CD4-positive, alpha-beta T cell (primary cell): ENCODE results near the gene CNTROB. TPM values are rescaled to one million over a fixed set of nuclear protein-coding genes. Genes with fewer than 3 reads are reported as not detected.

Experiments
- ATAC-seq: fragments of 200-7000 bp; cut with Tn5 transposase; one replicate; pipeline ENCODE4 v1.10.0; 2022; ENCODE audit warnings: mild to moderate bottlenecking; ENCODE audit not compliant: poor library complexity
- CTCF ChIA-PET: fragments of 350-600 bp; sonication (Branson Sonifier 250); formaldehyde crosslinking; loops from one replicate; lab custom pipeline; 2021; ENCODE audit warnings: antibody characterized with exemption, inconsistent platforms; lab: Charles Lee
- POLR2A ChIA-PET: fragments of 350-600 bp; sonication (Branson Sonifier 250); formaldehyde crosslinking; loops from one replicate; lab custom pipeline; 2021; ENCODE audit warnings: antibody characterized with exemption, inconsistent platforms; lab: Charles Lee
- DNase-seq, 14 experiments: peaks; one replicate each; pipeline ENCODE4 v3.0.0-alpha.2; 2013 to 2020; ENCODE audit warnings: mixed read lengths in 2 of 14
- H3K27ac ChIP-seq, 2 donors: one replicate each; pipeline versions ENCODE4 v1.5.1 to v1.7.0; 2013; ENCODE audit warnings: low read length in 2 of 2, low read depth in 1 of 2, mild to moderate bottlenecking in 1 of 2
- H3K27me3 ChIP-seq, 2 experiments: 1 replicate in 1 of 2; 2 replicates in 1 of 2; pipeline versions ENCODE4 v1.6.1 to v1.7.0; 2013; ENCODE audit warnings: low read length in 2 of 2, control low read depth in 1 of 2, mild to moderate bottlenecking in 1 of 2, moderate library complexity in 1 of 2; ENCODE audit not compliant: insufficient read depth in 2 of 2, control insufficient read depth in 1 of 2
- H3K36me3 ChIP-seq: one replicate; pipeline ENCODE4 v1.6.1; 2013; ENCODE audit warnings: low read length, control low read depth; ENCODE audit not compliant: insufficient read depth
- H3K4me1 ChIP-seq: one replicate; pipeline ENCODE4 v1.6.1; 2013; ENCODE audit warnings: low read length, control low read depth; ENCODE audit not compliant: insufficient read depth
- H3K4me3 ChIP-seq: one replicate; pipeline ENCODE4 v1.5.1; 2013; ENCODE audit warnings: mild to moderate bottlenecking, low read length, moderate library complexity
- H3K9me3 ChIP-seq, 2 experiments: 1 replicate in 1 of 2; 2 replicates in 1 of 2; pipeline versions ENCODE4 v1.6.1 to v1.7.0; 2013; ENCODE audit warnings: low read length in 2 of 2, mild to moderate bottlenecking in 2 of 2, control low read depth in 1 of 2, moderate library complexity in 1 of 2; ENCODE audit not compliant: control insufficient read depth in 1 of 2, insufficient read depth in 1 of 2
- H3K27ac Mint-ChIP-seq: one replicate; pipeline ENCODE4 v1.8.0; 2020; ENCODE audit warnings: mixed read lengths
- H3K27me3 Mint-ChIP-seq: one replicate; pipeline ENCODE4 v1.8.0; 2021; ENCODE audit warnings: mixed read lengths
- H3K36me3 Mint-ChIP-seq: one replicate; pipeline ENCODE4 v1.8.0; 2021; ENCODE audit warnings: low read depth, mixed read lengths
- H3K4me1 Mint-ChIP-seq: one replicate; pipeline ENCODE4 v1.8.0; 2021; ENCODE audit warnings: low read depth, mixed read lengths
- H3K4me3 Mint-ChIP-seq: one replicate; pipeline ENCODE4 v1.8.0; 2020; ENCODE audit warnings: mild to moderate bottlenecking, mixed read lengths
- H3K9me3 Mint-ChIP-seq: one replicate; pipeline ENCODE4 v1.8.0; 2020; ENCODE audit warnings: mixed read lengths
- intact Hi-C, 2 experiments: fragments of 100-400 bp; cut with DNase I in 1 of 2; cut with micrococcal nuclease in 1 of 2; formaldehyde crosslinking; loops; one replicate each; pipeline versions ENCODE4 v1.15.1 to v1.9.0; 2023 to 2025; cut with DNase I, micrococcal nuclease
- total RNA-seq, 174 experiments: library from RNA in 2 of 174; stranded (reverse) in 2 of 174; gene quantifications; one replicate each; pipeline ENCODE4 v1.2.3 and lab custom pipeline; 2021 to 2026
- TF ChIP-seq, protein P1 (sequence below): fragments of 200-600 bp; IDR thresholded peaks from one replicate; pipeline ENCODE4 v1.8.0; 2022; ENCODE audit warnings: antibody characterized with exemption, mild to moderate bottlenecking

The CNTROB gene
- total RNA-seq, 2 experiments from 2014 or later, result 20.6 to 21.9 TPM

- H3K27ac Mint-ChIP-seq, result no peak overlapping the region
- peaks cover 3% of the 10 kb centered on the region for H3K4me1 Mint-ChIP-seq
- no peak overlapping the region for H3K4me3 Mint-ChIP-seq
- CTCF ChIA-PET, result no interaction called here
- TF ChIP-seq, protein P1, sequence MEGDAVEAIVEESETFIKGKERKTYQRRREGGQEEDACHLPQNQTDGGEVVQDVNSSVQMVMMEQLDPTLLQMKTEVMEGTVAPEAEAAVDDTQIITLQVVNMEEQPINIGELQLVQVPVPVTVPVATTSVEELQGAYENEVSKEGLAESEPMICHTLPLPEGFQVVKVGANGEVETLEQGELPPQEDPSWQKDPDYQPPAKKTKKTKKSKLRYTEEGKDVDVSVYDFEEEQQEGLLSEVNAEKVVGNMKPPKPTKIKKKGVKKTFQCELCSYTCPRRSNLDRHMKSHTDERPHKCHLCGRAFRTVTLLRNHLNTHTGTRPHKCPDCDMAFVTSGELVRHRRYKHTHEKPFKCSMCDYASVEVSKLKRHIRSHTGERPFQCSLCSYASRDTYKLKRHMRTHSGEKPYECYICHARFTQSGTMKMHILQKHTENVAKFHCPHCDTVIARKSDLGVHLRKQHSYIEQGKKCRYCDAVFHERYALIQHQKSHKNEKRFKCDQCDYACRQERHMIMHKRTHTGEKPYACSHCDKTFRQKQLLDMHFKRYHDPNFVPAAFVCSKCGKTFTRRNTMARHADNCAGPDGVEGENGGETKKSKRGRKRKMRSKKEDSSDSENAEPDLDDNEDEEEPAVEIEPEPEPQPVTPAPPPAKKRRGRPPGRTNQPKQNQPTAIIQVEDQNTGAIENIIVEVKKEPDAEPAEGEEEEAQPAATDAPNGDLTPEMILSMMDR, result no peak
- H3K4me3 ChIP-seq, result no peak overlapping the region
- no peaks in the 10 kb centered on the region for H3K36me3 ChIP-seq
- no peak overlapping the region for H3K27ac ChIP-seq
- peaks cover 6% of the 10 kb centered on the region for H3K27me3 Mint-ChIP-seq
- ATAC-seq (no peak), DNase-seq (no peak)
- H3K9me3 Mint-ChIP-seq, result no peaks in the 10 kb centered on the region
- intact Hi-C loops, result no loop called here
- no peaks in the 10 kb centered on the region for H3K4me1 ChIP-seq
- no peaks in the 10 kb centered on the region for H3K36me3 Mint-ChIP-seq
- no peaks in the 10 kb centered on the region for H3K9me3 ChIP-seq
- POLR2A ChIA-PET, result no interaction called here
- H3K27me3 ChIP-seq, result no peaks in the 10 kb centered on the region
Observed at GRCh38 chr17:7956228-7956965, 24.4 kb downstream of the CNTROB start.

DNA sequence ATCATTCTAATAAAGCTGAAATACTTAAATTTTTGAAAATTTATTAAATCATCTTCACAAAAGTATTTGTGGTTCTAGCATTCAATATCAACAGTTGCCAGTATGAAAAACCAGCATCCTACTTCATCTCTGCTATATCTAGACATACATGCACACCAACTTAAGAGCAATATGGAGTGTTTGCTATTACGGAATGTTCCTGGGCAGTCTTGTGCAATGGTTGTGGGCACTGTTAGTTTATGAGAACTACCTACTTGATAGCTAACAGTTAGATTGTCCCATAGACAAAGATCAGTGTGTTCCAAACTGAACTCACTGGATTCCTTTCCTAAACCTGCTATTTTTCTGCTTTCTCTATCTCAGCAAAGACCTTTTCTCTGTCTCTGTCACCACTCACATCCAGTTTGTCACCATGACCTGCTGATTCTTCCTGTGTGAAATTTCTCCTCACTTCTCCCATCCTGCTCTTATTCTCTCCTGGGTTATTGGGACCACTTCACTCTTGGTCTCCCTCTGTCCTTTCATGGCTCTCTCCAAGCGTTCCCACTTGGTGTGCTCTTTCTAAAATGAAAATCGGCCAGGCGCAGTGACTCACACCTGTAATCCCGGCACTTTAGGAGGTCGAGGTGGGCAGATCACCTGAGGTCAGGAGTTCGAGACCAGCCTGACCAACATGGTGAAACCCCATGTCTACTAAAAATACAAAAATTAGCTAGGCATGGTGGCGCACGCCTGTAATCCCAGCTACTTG lies 27.7 kb downstream of the CNTROB start:
- Mint-ChIP-seq H3K36me3 (no peaks in the 10 kb centered on the region), H3K9me3 (no peaks in the 10 kb centered on the region), H3K27me3 (peaks cover 13% of the 10 kb centered on the region), H3K4me1 (no peaks in the 10 kb centered on the region), H3K27ac (no peak overlapping the region), H3K4me3 (no peak overlapping the region)
- intact Hi-C loops, result no loop called here
- H3K9me3 ChIP-seq, result no peaks in the 10 kb centered on the region
- CTCF ChIA-PET, result no interaction called here
- POLR2A ChIA-PET, result no interaction called here
- no peak for ATAC-seq
- no peak overlapping the region for H3K4me3 ChIP-seq
- H3K27ac ChIP-seq, result no peak overlapping the region
- H3K27me3 ChIP-seq, result no peaks in the 10 kb centered on the region
- DNase-seq, result no peak
- TF ChIP-seq, protein P1, result no peak
- no peaks in the 10 kb centered on the region for H3K36me3 ChIP-seq
- no peaks in the 10 kb centered on the region for H3K4me1 ChIP-seq

- ATAC-seq, result no peak
- Mint-ChIP-seq H3K4me1 (no peaks in the 10 kb centered on the region), H3K27me3 (peaks cover 13% of the 10 kb centered on the region), H3K4me3 (no peak overlapping the region), H3K9me3 (no peaks in the 10 kb centered on the region), H3K27ac (no peak overlapping the region), H3K36me3 (no peaks in the 10 kb centered on the region)
- intact Hi-C loops, result no loop called here
- no peak overlapping the region for H3K4me3 ChIP-seq
- TF ChIP-seq, protein P1, result no peak
- no peak overlapping the region for H3K27ac ChIP-seq
- POLR2A ChIA-PET, result no interaction called here
- H3K36me3 ChIP-seq, result no peaks in the 10 kb centered on the region
- CTCF ChIA-PET, result no interaction called here
- H3K4me1 ChIP-seq, result no peaks in the 10 kb centered on the region
- H3K9me3 ChIP-seq, result no peaks in the 10 kb centered on the region
- DNase-seq, result no peak
- no peaks in the 10 kb centered on the region for H3K27me3 ChIP-seq
Observed at GRCh38 chr17:7961421-7961820, 29.4 kb downstream of the CNTROB start.
